ENCODE data around the gene SFXN1. TPM values are rescaled to one million over a fixed set of nuclear protein-coding genes. Genes with fewer than 3 reads are reported as not detected.
A peak's percentile ranks its signal among the peaks of the same experiment; 100 is the strongest.

SFXN1 gene
- total RNA-seq, 1 experiment from 2014 or later, result 88.3 TPM

DNA sequence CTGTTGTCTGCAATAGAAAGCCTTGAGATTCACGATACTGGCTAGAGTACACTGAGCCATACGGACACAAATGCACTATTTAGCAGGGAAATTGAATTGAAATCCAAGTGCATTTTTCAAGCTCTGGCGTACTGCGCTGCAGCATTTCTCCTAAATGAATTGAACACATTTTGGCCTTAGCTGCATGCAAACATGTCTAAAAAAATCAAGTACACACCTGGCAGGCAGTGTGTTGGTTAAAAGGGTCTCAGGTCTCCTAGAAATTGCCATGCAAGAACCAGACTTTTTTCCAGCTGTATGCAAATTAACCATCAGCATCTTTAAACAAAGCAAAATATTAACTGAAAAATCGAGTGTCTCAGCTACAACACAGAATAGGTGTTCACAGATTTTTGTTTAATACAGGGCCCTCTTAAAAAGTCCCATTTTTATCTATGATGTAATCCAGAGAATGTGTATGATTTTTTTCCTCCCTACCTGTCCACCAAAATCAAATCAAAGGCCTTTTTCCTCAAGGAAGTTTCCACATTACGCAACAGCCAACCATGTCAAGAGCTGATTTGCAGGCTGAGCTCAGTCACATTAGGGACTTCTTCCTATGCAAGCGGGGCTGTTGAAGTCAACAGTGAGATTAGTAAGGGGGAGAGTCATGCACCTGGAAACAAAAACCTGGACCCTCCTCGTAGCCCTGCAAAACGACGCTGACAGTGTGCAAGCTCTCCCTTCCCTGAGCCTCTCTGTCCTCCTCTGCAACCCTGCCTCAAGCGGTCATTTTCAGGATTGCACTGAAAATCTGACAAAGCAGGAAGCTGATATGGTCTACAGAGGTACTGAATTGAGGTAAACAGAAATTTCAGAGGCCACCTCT, 14.1 kb upstream of the SFXN1 start:
- Histone ChIP-seq H3K27ac (ENCODE audit: low read length) (no peak overlapping the region), H3K4me3 (ENCODE audit: low read depth in 2 of 2, low read length in 2 of 2) (no peak overlapping the region), H3K27me3 (ENCODE audit: control insufficient read depth, insufficient read depth, low read length) (peaks cover 19% of the 10 kb centered on the region), H3K4me1 (ENCODE audit: control insufficient read depth, insufficient read depth, low read length) (no peaks in the 10 kb centered on the region), H3K36me3 (ENCODE audit: control insufficient read depth, insufficient read depth, low read length) (no peaks in the 10 kb centered on the region), H3K9me3 (ENCODE audit: control insufficient read depth, insufficient read depth, low read depth, low read length) (no peaks in the 10 kb centered on the region)
- intact Hi-C loops (cut with micrococcal nuclease; ENCODE audit: unreplicated experiment), result no loop called here
- in situ Hi-C loops (cut with HindIII; ENCODE audit: low pct_unique_long_range_greater_than_20kb, low sequenced_read_pairs), result no loop called here
- DNase-seq (ENCODE audit: low read depth, low spot score), result peak; percentile 48
- no TSS peak for BruUV-seq (replicated peaks)
- TF ChIP-seq, protein P1, sequence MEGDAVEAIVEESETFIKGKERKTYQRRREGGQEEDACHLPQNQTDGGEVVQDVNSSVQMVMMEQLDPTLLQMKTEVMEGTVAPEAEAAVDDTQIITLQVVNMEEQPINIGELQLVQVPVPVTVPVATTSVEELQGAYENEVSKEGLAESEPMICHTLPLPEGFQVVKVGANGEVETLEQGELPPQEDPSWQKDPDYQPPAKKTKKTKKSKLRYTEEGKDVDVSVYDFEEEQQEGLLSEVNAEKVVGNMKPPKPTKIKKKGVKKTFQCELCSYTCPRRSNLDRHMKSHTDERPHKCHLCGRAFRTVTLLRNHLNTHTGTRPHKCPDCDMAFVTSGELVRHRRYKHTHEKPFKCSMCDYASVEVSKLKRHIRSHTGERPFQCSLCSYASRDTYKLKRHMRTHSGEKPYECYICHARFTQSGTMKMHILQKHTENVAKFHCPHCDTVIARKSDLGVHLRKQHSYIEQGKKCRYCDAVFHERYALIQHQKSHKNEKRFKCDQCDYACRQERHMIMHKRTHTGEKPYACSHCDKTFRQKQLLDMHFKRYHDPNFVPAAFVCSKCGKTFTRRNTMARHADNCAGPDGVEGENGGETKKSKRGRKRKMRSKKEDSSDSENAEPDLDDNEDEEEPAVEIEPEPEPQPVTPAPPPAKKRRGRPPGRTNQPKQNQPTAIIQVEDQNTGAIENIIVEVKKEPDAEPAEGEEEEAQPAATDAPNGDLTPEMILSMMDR (IDR thresholded peaks at IDR 0.05), result peak; percentile 84
- no peak for TF ChIP-seq POLR2AphosphoS5 (IDR thresholded peaks at IDR 0.05; ENCODE audit: low read depth, low read length)
- POLR2A ChIA-PET, result no interaction called here
- CTCF ChIA-PET, result interaction anchor here (0.7 to 1.1 kb wide), 2 partner anchors 255 to 513 kb away, joined by 3 to 5 read pairs; no protein-coding TSS in a partner anchor
- ATAC-seq, result peak; percentile 95

DNA sequence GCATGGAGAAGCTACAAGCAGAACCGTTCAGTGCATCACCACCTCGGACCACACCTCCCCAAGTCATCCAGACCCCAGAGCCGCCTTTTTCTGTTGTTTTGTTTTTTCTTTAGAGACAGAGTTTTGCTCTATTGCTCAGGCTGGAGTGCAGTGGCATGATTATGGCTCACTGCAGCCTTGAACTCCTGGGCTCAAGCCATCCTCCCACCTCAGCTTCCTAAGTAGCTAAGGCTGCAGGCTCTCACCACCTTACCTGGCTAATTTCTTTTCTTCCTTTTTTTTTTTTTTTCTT, 13.5 kb upstream of the SFXN1 start:
- DNase-seq (ENCODE audit: low read depth, low spot score), result no peak
- POLR2A ChIA-PET, result no interaction called here
- CTCF ChIA-PET, result interaction anchor here (0.7 to 1.1 kb wide), 2 partner anchors 254 to 514 kb away, joined by 3 to 5 read pairs; no protein-coding TSS in a partner anchor
- TF ChIP-seq, protein P1 (IDR thresholded peaks at IDR 0.05), result peak; percentile 49
- no peak for TF ChIP-seq POLR2AphosphoS5 (IDR thresholded peaks at IDR 0.05; ENCODE audit: low read depth, low read length)
- Histone ChIP-seq H3K27me3 (ENCODE audit: control insufficient read depth, insufficient read depth, low read length) (peaks cover 19% of the 10 kb centered on the region), H3K4me3 (ENCODE audit: low read depth in 2 of 2, low read length in 2 of 2) (no peak overlapping the region), H3K9me3 (ENCODE audit: control insufficient read depth, insufficient read depth, low read depth, low read length) (no peaks in the 10 kb centered on the region), H3K36me3 (ENCODE audit: control insufficient read depth, insufficient read depth, low read length) (no peaks in the 10 kb centered on the region), H3K4me1 (ENCODE audit: control insufficient read depth, insufficient read depth, low read length) (no peaks in the 10 kb centered on the region), H3K27ac (ENCODE audit: low read length) (no peak overlapping the region)
- in situ Hi-C loops (cut with HindIII; ENCODE audit: low pct_unique_long_range_greater_than_20kb, low sequenced_read_pairs) (no loop called here), intact Hi-C loops (cut with micrococcal nuclease; ENCODE audit: unreplicated experiment) (no loop called here)
- BruUV-seq (replicated peaks), result no TSS peak
- 0 out of 2 replicates have a peak, but pooled peaks have one; percentile 9 for ATAC-seq

DNA sequence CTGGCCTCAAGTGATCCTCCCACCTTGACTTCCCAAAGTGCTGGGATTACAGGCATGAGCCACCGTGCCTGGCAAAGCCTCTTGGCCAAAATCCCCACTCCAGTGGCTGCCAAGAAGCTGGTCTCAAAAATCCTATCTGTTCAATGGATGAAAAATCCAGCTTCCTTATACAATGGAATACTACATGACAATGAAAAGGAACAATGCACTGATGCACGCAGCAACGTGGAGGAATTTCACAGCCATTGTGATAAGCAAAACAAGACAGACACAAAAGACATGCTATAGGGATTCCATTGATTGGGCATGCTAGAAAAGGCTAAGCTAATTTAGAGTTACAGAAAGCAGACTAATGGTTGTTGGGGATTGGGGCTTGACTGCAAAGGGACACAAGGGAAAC, 13.1 kb upstream of the SFXN1 start:
- no peaks in the 10 kb centered on the region for H3K36me3 ChIP-seq (ENCODE audit: control insufficient read depth, insufficient read depth, low read length)
- in situ Hi-C loops (cut with HindIII; ENCODE audit: low pct_unique_long_range_greater_than_20kb, low sequenced_read_pairs), result no loop called here
- intact Hi-C loops (cut with micrococcal nuclease; ENCODE audit: unreplicated experiment), result no loop called here
- no TSS peak for BruUV-seq (replicated peaks)
- H3K27ac ChIP-seq (ENCODE audit: low read length), result no peak overlapping the region
- DNase-seq (ENCODE audit: low read depth, low spot score), result no peak
- POLR2A ChIA-PET, result no interaction called here
- peaks cover 19% of the 10 kb centered on the region for H3K27me3 ChIP-seq (ENCODE audit: control insufficient read depth, insufficient read depth, low read length)
- TF ChIP-seq, protein P2, sequence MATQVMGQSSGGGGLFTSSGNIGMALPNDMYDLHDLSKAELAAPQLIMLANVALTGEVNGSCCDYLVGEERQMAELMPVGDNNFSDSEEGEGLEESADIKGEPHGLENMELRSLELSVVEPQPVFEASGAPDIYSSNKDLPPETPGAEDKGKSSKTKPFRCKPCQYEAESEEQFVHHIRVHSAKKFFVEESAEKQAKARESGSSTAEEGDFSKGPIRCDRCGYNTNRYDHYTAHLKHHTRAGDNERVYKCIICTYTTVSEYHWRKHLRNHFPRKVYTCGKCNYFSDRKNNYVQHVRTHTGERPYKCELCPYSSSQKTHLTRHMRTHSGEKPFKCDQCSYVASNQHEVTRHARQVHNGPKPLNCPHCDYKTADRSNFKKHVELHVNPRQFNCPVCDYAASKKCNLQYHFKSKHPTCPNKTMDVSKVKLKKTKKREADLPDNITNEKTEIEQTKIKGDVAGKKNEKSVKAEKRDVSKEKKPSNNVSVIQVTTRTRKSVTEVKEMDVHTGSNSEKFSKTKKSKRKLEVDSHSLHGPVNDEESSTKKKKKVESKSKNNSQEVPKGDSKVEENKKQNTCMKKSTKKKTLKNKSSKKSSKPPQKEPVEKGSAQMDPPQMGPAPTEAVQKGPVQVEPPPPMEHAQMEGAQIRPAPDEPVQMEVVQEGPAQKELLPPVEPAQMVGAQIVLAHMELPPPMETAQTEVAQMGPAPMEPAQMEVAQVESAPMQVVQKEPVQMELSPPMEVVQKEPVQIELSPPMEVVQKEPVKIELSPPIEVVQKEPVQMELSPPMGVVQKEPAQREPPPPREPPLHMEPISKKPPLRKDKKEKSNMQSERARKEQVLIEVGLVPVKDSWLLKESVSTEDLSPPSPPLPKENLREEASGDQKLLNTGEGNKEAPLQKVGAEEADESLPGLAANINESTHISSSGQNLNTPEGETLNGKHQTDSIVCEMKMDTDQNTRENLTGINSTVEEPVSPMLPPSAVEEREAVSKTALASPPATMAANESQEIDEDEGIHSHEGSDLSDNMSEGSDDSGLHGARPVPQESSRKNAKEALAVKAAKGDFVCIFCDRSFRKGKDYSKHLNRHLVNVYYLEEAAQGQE (IDR thresholded peaks at IDR 0.05; ENCODE audit: insufficient read depth in 1 of 2, low read depth in 2 of 2, low read length in 1 of 2), result no peak
- TF ChIP-seq SIN3A (IDR thresholded peaks at IDR 0.05; ENCODE audit: borderline replicate concordance, insufficient read depth, low read depth, low read length) (no peak), POLR2AphosphoS5 (IDR thresholded peaks at IDR 0.05; ENCODE audit: low read depth, low read length) (no peak), TCF7L2 (IDR thresholded peaks at IDR 0.05; ENCODE audit: low read depth, low read length) (no peak)
- TF ChIP-seq, protein P1 (IDR thresholded peaks at IDR 0.05), result no peak
- H3K4me3 ChIP-seq (ENCODE audit: low read depth in 2 of 2, low read length in 2 of 2), result no peak overlapping the region
- CTCF ChIA-PET, result interaction anchor here (0.7 to 1.1 kb wide), 2 partner anchors 254 to 514 kb away, joined by 3 to 5 read pairs; no protein-coding TSS in a partner anchor
- ATAC-seq, result no peak
- H3K9me3 ChIP-seq (ENCODE audit: control insufficient read depth, insufficient read depth, low read depth, low read length), result no peaks in the 10 kb centered on the region
- no peaks in the 10 kb centered on the region for H3K4me1 ChIP-seq (ENCODE audit: control insufficient read depth, insufficient read depth, low read length)
